HepG2 (cell line): ENCODE results near the gene COL26A1. TPM values are rescaled to one million over a fixed set of nuclear protein-coding genes. Genes with fewer than 3 reads are reported as not detected.

Experiments used
- CSRNP1 ChIP-seq: sonication (generic); formaldehyde crosslinking; IDR thresholded peaks from 2 replicates; pipeline ENCODE4 v1.8.1; 2023; ENCODE audit warnings: mild to moderate bottlenecking, missing genetic modification reagents
- DMAP1 ChIP-seq: IDR thresholded peaks from 2 replicates; pipeline ENCODE4 v1.6.1; 2016
- THAP9 ChIP-seq: sonication (generic); formaldehyde crosslinking; IDR thresholded peaks from 2 replicates; pipeline ENCODE4; 2020; ENCODE audit warnings: missing genetic modification reagents, mild to moderate bottlenecking, borderline replicate concordance
- ZNF652 ChIP-seq: IDR thresholded peaks from 2 replicates; pipeline ENCODE4 v1.6.1; 2016; ENCODE audit warnings: low read depth, borderline replicate concordance
- polyA plus RNA-seq, 8 experiments: library from polyadenylated mRNA; depleted of rRNA in 3 of 8; stranded (reverse) in 7 of 8; unstranded in 1 of 8; fragments of >200 nt; fragmentation: Illumina TruSeq in 4 of 8; extraction: Trizol in 4 of 8; gene quantifications; 2 replicates each; pipeline versions ENCODE4 v1.2.1 to v1.2.3, GENCODE V29; 2011 to 2016; ENCODE audit warnings: low read depth in 4 of 8, missing spikeins in 1 of 8, mixed read lengths in 1 of 8; ENCODE audit not compliant: insufficient read depth in 1 of 8
- total RNA-seq, 5 experiments: library from RNA; depleted of rRNA; stranded (reverse); fragments of >200 nt; fragmentation: Illumina TruSeq; extraction: Trizol; gene quantifications; 2 replicates each; pipeline ENCODE4 v1.2.3, GENCODE V29; 2016; ENCODE audit warnings: low read depth in 1 of 5
- TF ChIP-seq, protein P1 (sequence below): sonication (generic); formaldehyde crosslinking; IDR thresholded peaks from 2 replicates; pipeline ENCODE4 v1.5.0; 2020; ENCODE audit warnings: mild to moderate bottlenecking, missing genetic modification reagents

COL26A1 gene
- total and polyA plus RNA-seq, 2 of the 13 experiments (the other 11 are each of a cell fraction or from before 2014, with no cell fraction given) = 7.8 to 9.2 TPM

- TF ChIP-seq CSRNP1 (CRISPR knock-in tag) (no peak), THAP9 (CRISPR knock-in tag) (no peak), ZNF652 (CRISPR knock-in tag) (no peak), DMAP1 (no peak)
- TF ChIP-seq, protein P1, sequence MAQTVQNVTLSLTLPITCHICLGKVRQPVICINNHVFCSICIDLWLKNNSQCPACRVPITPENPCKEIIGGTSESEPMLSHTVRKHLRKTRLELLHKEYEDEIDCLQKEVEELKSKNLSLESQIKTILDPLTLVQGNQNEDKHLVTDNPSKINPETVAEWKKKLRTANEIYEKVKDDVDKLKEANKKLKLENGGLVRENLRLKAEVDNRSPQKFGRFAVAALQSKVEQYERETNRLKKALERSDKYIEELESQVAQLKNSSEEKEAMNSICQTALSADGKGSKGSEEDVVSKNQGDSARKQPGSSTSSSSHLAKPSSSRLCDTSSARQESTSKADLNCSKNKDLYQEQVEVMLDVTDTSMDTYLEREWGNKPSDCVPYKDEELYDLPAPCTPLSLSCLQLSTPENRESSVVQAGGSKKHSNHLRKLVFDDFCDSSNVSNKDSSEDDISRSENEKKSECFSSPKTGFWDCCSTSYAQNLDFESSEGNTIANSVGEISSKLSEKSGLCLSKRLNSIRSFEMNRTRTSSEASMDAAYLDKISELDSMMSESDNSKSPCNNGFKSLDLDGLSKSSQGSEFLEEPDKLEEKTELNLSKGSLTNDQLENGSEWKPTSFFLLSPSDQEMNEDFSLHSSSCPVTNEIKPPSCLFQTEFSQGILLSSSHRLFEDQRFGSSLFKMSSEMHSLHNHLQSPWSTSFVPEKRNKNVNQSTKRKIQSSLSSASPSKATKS (CRISPR knock-in tag) = no peak
These were observed 177.1 kb downstream of the COL26A1 start (continued) for GRCh38 chr7:101539784-101540183.
